Measurements from ENCODE around the gene RBM5.

DNA sequence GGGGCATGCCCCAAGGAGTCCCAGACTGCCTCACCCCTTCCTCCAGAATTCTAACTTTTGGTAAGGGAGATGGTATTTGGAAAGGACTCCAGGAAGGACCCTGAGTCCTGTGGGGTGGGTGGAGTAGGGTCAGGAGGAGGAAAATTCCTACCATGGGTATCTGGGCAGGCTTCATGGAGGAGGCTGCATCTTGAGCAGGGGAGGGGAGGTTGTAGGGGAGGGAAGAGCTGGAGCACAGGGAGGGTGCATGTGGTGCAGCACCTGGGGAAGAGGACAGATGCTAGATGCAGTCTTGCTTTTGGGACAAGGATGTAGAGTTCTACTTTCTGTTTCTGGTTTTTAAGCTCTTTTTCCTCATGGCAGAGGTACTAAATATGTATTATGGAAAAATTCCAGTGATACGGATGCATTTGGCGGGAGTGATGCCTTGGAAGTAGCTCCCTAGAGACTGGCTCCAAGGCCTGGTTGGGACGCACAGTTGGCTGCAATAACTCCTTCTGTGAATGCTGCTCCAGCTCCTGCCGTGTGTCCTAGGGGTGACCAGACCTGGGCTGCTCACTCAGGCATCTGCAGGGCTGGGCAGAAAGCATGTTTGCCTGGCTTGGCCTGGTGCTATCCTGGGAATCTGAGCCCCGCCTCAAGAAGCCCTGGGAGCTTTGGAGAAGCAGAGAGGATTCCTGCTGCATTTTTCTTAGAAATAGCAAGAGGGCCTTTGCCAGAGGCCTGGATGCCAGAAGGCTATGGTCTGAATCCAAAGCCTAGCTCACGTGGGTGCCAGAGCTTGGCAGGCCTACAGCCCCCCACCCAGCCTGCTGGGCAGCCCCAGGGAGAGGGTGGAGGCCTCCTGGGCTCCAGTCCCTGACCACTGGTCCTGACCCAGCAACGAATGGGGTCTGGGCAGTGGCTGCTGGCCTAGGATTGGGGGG, 76.5 kb downstream of the RBM5 start:
- no peak for TF ChIP-seq CTCF (IDR thresholded peaks at IDR 0.05; ENCODE audit: insufficient read depth, low read length, poor library complexity, severe bottlenecking)
- TF ChIP-seq EZH2phosphoT487 (conservative IDR thresholded peaks at IDR 0.05; ENCODE audit: low read length), result no peak

All from SU-DHL-6 (cell line).